Spleen (tissue), 11 donors: ENCODE measurements around the gene MCF2L. TPM values are rescaled to one million over a fixed set of nuclear protein-coding genes. Genes with fewer than 3 reads are reported as not detected.

Source experiments
- DNase-seq: peaks from one replicate; pipeline ENCODE4 v3.0.0-alpha.2; 2020
- H3K27ac ChIP-seq, 8 donors: fragments of 200-600 bp; sonication (generic) in 7 of 8; 1 replicate in 4 of 8; 2 replicates in 4 of 8; pipeline versions ENCODE4 v1.5.0 to v1.8.0; 2016 to 2021; ENCODE audit warnings: inconsistent platforms in 4 of 8, mild to moderate bottlenecking in 4 of 8, moderate library complexity in 1 of 8
- H3K27me3 ChIP-seq, 7 donors: fragments of 200-600 bp; sonication (generic) in 6 of 7; replicated peaks in 1 of 7; 1 replicate in 4 of 7; 2 replicates in 3 of 7; pipeline versions ENCODE4 v1.5.0 to v1.8.0; 2016 to 2021; ENCODE audit warnings: inconsistent platforms in 3 of 7, mild to moderate bottlenecking in 1 of 7
- H3K36me3 ChIP-seq, 6 donors: fragments of 200-600 bp; sonication (generic) in 5 of 6; 1 replicate in 4 of 6; 2 replicates in 2 of 6; pipeline versions ENCODE4 v1.5.0 to v1.8.0; 2016 to 2021; ENCODE audit warnings: inconsistent platforms in 2 of 6
- H3K4me1 ChIP-seq, 6 donors: fragments of 200-600 bp; sonication (generic) in 5 of 6; 1 replicate in 3 of 6; 2 replicates in 3 of 6; pipeline versions ENCODE4 v1.5.0 to v1.8.0; 2016 to 2021; ENCODE audit warnings: inconsistent platforms in 3 of 6
- H3K4me3 ChIP-seq, 8 donors: fragments of 200-600 bp; sonication (generic) in 7 of 8; 1 replicate in 4 of 8; 2 replicates in 4 of 8; pipeline versions ENCODE4 v1.5.0 to v1.8.0; 2016 to 2021; ENCODE audit warnings: inconsistent platforms in 4 of 8, mild to moderate bottlenecking in 4 of 8, moderate library complexity in 2 of 8
- H3K9me3 ChIP-seq, 8 donors: fragments of 200-600 bp; sonication (generic) in 7 of 8; 1 replicate in 4 of 8; 2 replicates in 4 of 8; pipeline versions ENCODE4 v1.5.0 to v1.8.0; 2016 to 2021; ENCODE audit warnings: inconsistent platforms in 4 of 8
- POLR2A ChIP-seq, 3 donors: fragments of 450-650 bp; IDR thresholded peaks; one replicate each; pipeline ENCODE4 v1.5.1; 2017; ENCODE audit warnings: antibody characterized with exemption in 3 of 3, mild to moderate bottlenecking in 1 of 3
- POLR2AphosphoS5 ChIP-seq, 3 donors: sonication (generic); formaldehyde crosslinking; IDR thresholded peaks; one replicate each; pipeline ENCODE4 v1.5.1; 2017; ENCODE audit warnings: antibody characterized with exemption in 3 of 3
- WGBS, 5 donors: extraction: QIAGEN DNeasy Blood & Tissue Kit in 3 of 5; methylation state at CpG; one replicate each; pipeline versions ENCODE4 v1.1.5 to v1.1.7; 2013 to 2018; 5-methylcytosine and 5-hydroxymethylcytosine counted together
- intact Hi-C: fragments of 100-400 bp; cut with DNase I; formaldehyde crosslinking; loops from one replicate; pipeline ENCODE4 v1.15.0; 2023; ENCODE audit warnings: low total_unique reads
- polyA plus RNA-seq, 3 donors: library from polyadenylated mRNA; stranded (reverse); fragments of 200-250 nt; gene quantifications; one replicate each; pipeline ENCODE4 v1.2.1, GENCODE V29; 2013
- total RNA-seq, 7 donors: library from RNA; depleted of rRNA in 3 of 7; stranded (reverse); fragments of >200 nt in 3 of 7; fragmentation: NEBNext Ultra II Directional in 4 of 7; extraction: Animal tissue kit (Norgen Biotek cat#: 25700) in 4 of 7; gene quantifications; one replicate each; pipeline versions ENCODE4 v1.1.0 to v1.2.1, GENCODE V29; 2016 to 2021
- TF ChIP-seq, protein P1 (sequence below), 11 experiments: fragments of 200-600 bp in 7 of 11; fragments of 450-650 bp in 4 of 11; sonication (generic) in 4 of 11; IDR thresholded peaks in 8 of 11; conservative IDR thresholded peaks in 3 of 11; 1 replicate in 7 of 11; 2 replicates in 4 of 11; pipeline versions ENCODE4 v1.4.0 to v1.8.0; 2016 to 2021; ENCODE audit warnings: antibody characterized with exemption in 11 of 11, inconsistent platforms in 4 of 11, mild to moderate bottlenecking in 1 of 11
- donor health status: healthy with polysubstance abuse.
- donor health status: DM: no; HTN: no; CAD: no; lungs with moderate emphysema.
- donor health status: DM: no; HTN: no; CAD: no.
- donor health status: Bipolar disorder and iron deficiency.
- donor health status: healthy.
- donor health status: DM: no; HTN: no; CAD: no.
- donor health status: DM: yes; HTN: yes; CAD: no.

The MCF2L gene
- total and polyA plus RNA-seq, 10 donors = 4.3 to 21.4 (median 13.0) TPM

DNA sequence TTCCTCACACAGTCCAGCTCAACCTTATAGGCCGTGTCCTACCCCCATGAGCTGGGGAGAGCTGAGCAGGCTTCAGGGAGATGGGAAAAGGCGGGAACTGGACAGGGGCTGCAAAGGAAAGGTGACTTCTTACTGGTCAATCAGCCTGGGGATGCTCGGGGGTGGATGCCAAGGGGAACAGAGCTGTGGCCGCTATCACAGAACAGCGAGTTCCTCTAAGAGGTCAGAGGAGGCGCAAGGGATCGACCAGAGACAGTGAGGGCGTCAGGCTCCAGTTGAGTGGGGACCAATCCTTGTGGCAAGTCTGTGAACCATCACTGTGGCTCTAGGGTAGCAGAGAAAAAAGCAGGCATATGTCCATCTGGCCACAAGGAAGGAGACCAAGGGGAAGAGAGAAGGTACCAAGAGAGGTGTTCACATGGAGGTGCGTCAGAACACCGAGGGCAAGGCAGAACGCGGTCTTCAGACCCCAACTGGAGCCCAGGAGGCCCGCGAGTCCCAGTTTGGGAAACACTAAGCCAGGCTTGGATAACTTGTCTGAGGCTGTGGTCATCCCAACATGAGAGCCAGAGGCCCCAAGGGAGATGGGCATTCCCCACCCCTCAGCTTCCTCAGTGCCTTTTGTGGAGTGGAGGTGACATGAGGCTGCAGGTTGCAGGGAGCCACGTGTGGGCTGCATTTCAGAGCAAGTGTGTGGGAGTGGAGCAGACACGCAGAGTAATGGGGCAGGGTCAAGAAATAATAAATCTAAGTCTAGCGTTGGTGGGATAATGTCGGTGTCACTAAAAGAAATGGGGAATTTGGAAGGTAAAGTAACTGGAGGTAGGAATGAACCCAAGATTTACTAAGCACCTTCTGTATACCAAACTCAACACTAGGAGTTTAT lies 157.5 kb downstream of the MCF2L start:
- Histone ChIP-seq H3K4me3 (no peak overlapping the region), H3K27me3 (peaks cover 0 to 56% (median 0%) of the 10 kb centered on the region in 7 donors), H3K27ac (no peak overlapping the region), H3K9me3 (no peaks in the 10 kb centered on the region), H3K36me3 (no peaks in the 10 kb centered on the region), H3K4me1 (peaks cover 0 to 10% (median 4%) of the 10 kb centered on the region in 6 donors)
- peak; percentile 56 for DNase-seq
- TF ChIP-seq POLR2AphosphoS5 (IDR thresholded peaks at IDR 0.05) (no peak), POLR2A (IDR thresholded peaks at IDR 0.05) (no peak)
- TF ChIP-seq, protein P1, sequence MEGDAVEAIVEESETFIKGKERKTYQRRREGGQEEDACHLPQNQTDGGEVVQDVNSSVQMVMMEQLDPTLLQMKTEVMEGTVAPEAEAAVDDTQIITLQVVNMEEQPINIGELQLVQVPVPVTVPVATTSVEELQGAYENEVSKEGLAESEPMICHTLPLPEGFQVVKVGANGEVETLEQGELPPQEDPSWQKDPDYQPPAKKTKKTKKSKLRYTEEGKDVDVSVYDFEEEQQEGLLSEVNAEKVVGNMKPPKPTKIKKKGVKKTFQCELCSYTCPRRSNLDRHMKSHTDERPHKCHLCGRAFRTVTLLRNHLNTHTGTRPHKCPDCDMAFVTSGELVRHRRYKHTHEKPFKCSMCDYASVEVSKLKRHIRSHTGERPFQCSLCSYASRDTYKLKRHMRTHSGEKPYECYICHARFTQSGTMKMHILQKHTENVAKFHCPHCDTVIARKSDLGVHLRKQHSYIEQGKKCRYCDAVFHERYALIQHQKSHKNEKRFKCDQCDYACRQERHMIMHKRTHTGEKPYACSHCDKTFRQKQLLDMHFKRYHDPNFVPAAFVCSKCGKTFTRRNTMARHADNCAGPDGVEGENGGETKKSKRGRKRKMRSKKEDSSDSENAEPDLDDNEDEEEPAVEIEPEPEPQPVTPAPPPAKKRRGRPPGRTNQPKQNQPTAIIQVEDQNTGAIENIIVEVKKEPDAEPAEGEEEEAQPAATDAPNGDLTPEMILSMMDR (IDR thresholded peaks at IDR 0.05 in 8 of 11, conservative IDR thresholded peaks at IDR 0.05 in 3 of 11) = no peak
- 82 to 88% (median 86%) methylated on average over 18 of the region's 18 CpGs for WGBS, 5 donors
- intact Hi-C loops = no loop called here

DNA sequence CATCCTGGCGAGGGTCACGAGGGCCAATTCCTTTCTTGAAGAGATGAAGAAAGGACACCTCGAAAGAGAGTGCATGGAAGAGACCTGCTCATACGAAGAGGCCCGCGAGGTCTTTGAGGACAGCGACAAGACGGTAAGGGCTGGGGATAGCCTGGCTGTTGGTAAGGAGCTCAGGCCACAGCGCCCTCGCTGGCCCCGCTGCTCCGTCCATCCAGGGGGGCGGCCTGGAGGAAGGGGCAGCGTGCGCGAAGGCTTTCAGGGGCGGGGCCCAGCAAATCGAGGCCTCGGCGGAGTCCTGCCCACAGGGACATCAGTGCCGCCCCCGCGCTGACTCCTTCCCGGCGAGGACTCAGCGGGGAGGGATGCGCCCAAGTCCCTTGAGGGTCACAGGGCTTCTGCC lies 160.5 kb downstream of the MCF2L start:
- peak; percentile 59 for DNase-seq
- intact Hi-C loops = no loop called here
- H3K27me3 ChIP-seq = peaks cover 0 to 48% (median 0%) of the 10 kb centered on the region in 7 donors
- 67 to 69% (median 68%) methylated on average over 15 to 27 of the region's 27 CpGs for WGBS, 5 donors
- H3K4me3 ChIP-seq = peak overlapping the region in 5 of 8 donors; percentile 4 to 55 (median 13)
- H3K27ac ChIP-seq = peak overlapping the region in 1 of 8 donors; percentile 4
- H3K9me3 ChIP-seq = no peaks in the 10 kb centered on the region
- no peaks in the 10 kb centered on the region for H3K36me3 ChIP-seq
- peaks cover 0 to 10% (median 4%) of the 10 kb centered on the region in 6 donors for H3K4me1 ChIP-seq
- TF ChIP-seq POLR2A (IDR thresholded peaks at IDR 0.05) (no peak), POLR2AphosphoS5 (IDR thresholded peaks at IDR 0.05) (no peak)
- TF ChIP-seq, protein P1 (IDR thresholded peaks at IDR 0.05 in 8 of 11, conservative IDR thresholded peaks at IDR 0.05 in 3 of 11) = no peak

DNA sequence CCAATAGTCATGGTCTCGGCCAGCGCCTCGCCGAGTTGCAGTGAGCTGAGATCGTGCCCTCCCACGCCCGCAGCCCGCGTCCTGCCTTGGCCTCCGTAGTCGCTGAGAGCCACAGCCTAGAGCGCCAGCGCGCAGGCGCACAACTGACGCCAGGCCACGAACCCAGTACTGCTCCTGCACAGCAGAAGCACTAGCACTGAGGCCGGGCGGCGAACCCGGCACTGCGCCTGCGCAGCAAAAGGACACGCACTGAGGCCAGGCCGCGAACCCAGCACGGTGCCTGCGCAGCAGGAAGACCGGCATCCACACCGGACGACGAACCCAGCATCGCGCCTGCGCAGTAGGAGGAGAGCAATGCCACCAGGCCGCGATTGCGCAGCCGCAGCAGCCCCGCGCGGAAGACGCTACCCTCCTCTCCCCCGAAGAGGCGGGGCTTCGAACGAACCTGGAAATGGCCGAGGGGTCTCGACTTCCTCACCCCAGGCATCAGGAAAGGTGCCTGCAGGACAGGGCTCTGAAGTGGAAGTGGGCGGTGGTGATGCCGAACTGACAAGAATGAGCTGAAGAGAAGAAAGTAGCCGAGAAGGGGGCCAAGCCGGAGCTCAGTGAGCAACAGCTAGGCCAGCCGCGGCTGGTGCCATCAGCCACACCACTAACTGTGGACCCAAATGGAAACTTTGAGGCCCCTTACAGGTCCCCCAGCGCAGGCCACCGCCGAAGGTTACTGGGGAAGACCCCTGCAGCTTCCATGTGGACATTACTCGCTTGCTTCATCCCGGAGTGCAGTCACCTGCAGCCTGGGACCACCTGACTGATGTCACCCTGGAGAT lies 161.1 kb downstream of the MCF2L start:
- TF ChIP-seq, protein P1 (IDR thresholded peaks at IDR 0.05 in 8 of 11, conservative IDR thresholded peaks at IDR 0.05 in 3 of 11) = no peak
- TF ChIP-seq POLR2A (IDR thresholded peaks at IDR 0.05) = no peak
- peak in 2 of 3 donors; percentile 30 to 54 for TF ChIP-seq POLR2AphosphoS5 (IDR thresholded peaks at IDR 0.05)
- WGBS, 5 donors = 35 to 54% (median 40%) methylated on average over 43 to 60 of the region's 60 CpGs
- H3K27me3 ChIP-seq = peaks cover 0 to 48% (median 0%) of the 10 kb centered on the region in 7 donors
- peak overlapping the region in 1 of 8 donors; percentile 4 for H3K27ac ChIP-seq
- no peaks in the 10 kb centered on the region for H3K9me3 ChIP-seq
- H3K36me3 ChIP-seq = no peaks in the 10 kb centered on the region
- DNase-seq = peak; percentile 72
- H3K4me3 ChIP-seq = peak overlapping the region in 5 of 8 donors; percentile 4 to 55 (median 13)
- peaks cover 0 to 10% (median 4%) of the 10 kb centered on the region in 6 donors for H3K4me1 ChIP-seq
- intact Hi-C loops = no loop called here
